Heart right ventricle (tissue), 16 donors: Measurements from ENCODE around the gene TBC1D17. TPM values are rescaled to one million over a fixed set of nuclear protein-coding genes. Genes with fewer than 3 reads are reported as not detected.
A peak's percentile ranks its signal among the peaks of the same experiment; 100 is the strongest.

Source experiments
- ATAC-seq, 8 donors: fragments of 200-7000 bp; cut with Tn5 transposase; one replicate each; pipeline ENCODE4 v1.9.1; 2020; ENCODE audit warnings: mild to moderate bottlenecking in 8 of 8, moderate library complexity in 8 of 8, moderate number of reproducible peaks in 1 of 8
- DNase-seq, 2 donors: peaks; one replicate each; pipeline ENCODE4 v3.0.0-alpha.2; 2020
- H3K27ac ChIP-seq, 10 donors: fragments of 200-600 bp; sonication (generic) in 2 of 10; one replicate each; pipeline versions ENCODE4 v1.5.0 to v1.8.0; 2020 to 2022; ENCODE audit warnings: mild to moderate bottlenecking in 3 of 10
- H3K27me3 ChIP-seq, 7 donors: fragments of 200-600 bp; one replicate each; pipeline ENCODE4 v1.8.0; 2021 to 2022; ENCODE audit warnings: mild to moderate bottlenecking in 2 of 7
- H3K36me3 ChIP-seq, 9 donors: fragments of 200-600 bp; sonication (generic) in 1 of 9; one replicate each; pipeline versions ENCODE4 v1.5.0 to v1.8.0; 2020 to 2022; ENCODE audit warnings: mild to moderate bottlenecking in 2 of 9
- H3K4me1 ChIP-seq, 9 donors: fragments of 200-600 bp; sonication (generic) in 1 of 9; one replicate each; pipeline versions ENCODE4 v1.5.0 to v1.8.0; 2020 to 2022; ENCODE audit warnings: mild to moderate bottlenecking in 4 of 9
- H3K4me3 ChIP-seq, 10 donors: fragments of 200-600 bp; sonication (generic) in 2 of 10; one replicate each; pipeline versions ENCODE4 v1.5.0 to v1.8.0; 2020 to 2022; ENCODE audit warnings: mild to moderate bottlenecking in 7 of 10, moderate library complexity in 2 of 10
- H3K9me3 ChIP-seq, 11 donors: fragments of 200-600 bp in 10 of 11; sonication (generic) in 2 of 11; one replicate each; pipeline versions ENCODE4 v1.5.0 to v1.8.0; 2013 to 2022; ENCODE audit warnings: mild to moderate bottlenecking in 2 of 11, control low read depth in 1 of 11, moderate library complexity in 1 of 11
- WGBS, 2 donors: extraction: QIAGEN DNeasy Blood & Tissue Kit; methylation state at CpG; one replicate each; pipeline ENCODE4 v1.1.7; 2013; ENCODE audit warnings: inconsistent platforms in 1 of 2; 5-methylcytosine and 5-hydroxymethylcytosine counted together
- intact Hi-C, 10 donors: fragments of 100-400 bp; cut with DNase I; formaldehyde crosslinking; loops; one replicate each; pipeline versions ENCODE4 v1.11.1 to v1.14.2; 2022
- polyA plus RNA-seq, 2 donors: library from polyadenylated mRNA; stranded (reverse); fragments of 200-250 nt; gene quantifications; one replicate each; pipeline ENCODE4 v1.2.3, GENCODE V29; 2013
- total RNA-seq, 10 donors: library from RNA; stranded (reverse); fragmentation: NEBNext Ultra II Directional in 3 of 10; extraction: Animal tissue kit (Norgen Biotek cat#: 25700) in 3 of 10; gene quantifications; one replicate each; pipeline versions ENCODE4 v1.2.1 to v1.2.4, GENCODE V29; 2021 to 2023
- TF ChIP-seq, protein P1 (sequence below), 9 donors: fragments of 200-600 bp; sonication (generic) in 2 of 9; IDR thresholded peaks; one replicate each; pipeline versions ENCODE4 v1.5.0 to v1.8.0; 2021 to 2022; ENCODE audit warnings: antibody characterized with exemption in 9 of 9, mild to moderate bottlenecking in 5 of 9, moderate library complexity in 1 of 9
- donor health status: Arrhythmogenic right ventricular cardiomyopathy.
- donor health status: ischemic (EF 13 %, LVEDD 7.1; RV severe dilation, severe dysfunction).
- donor health status: healthy with polysubstance abuse.
- donor health status: DM: no; HTN: yes; CAD: no.
- donor health status: DM: no; HTN: no; CAD: no.
- donor health status: ischemic (EF 25% LVEDD 6.9; RV normal size, moderate dysfunction).
- donor health status: ischemic (EF 25% LVEDD 5.7; RV mildly dilated, moderate dysfunction).
- donor health status: healthy.
- donor health status: DM: yes; HTN: yes; CAD: no.
- donor health status: Ischemic cardiomyopathy.
- donor health status: ischemic (EF 35%, LVEDD 5.7; RV mildly dilated, moderate dysfunction).
- donor health status: nonischemic (EF 11% LVEDD 7.7; RV severe dilation, severe dysfunction).
- donor health status: DM: yes; HTN: yes; CAD: no.
- donor health status: PGD.
- donor health status: ischemic (EF 29% LVEDD 5.4; RV normal size, mild dysfunction).
- donor health status: nonischemic (EF 23%, LVEDD 6.1; RV moderate dilation, normal function).

Gene TBC1D17
- total and polyA plus RNA-seq, 12 donors = 30.4 to 57.9 (median 49.8) TPM

DNA sequence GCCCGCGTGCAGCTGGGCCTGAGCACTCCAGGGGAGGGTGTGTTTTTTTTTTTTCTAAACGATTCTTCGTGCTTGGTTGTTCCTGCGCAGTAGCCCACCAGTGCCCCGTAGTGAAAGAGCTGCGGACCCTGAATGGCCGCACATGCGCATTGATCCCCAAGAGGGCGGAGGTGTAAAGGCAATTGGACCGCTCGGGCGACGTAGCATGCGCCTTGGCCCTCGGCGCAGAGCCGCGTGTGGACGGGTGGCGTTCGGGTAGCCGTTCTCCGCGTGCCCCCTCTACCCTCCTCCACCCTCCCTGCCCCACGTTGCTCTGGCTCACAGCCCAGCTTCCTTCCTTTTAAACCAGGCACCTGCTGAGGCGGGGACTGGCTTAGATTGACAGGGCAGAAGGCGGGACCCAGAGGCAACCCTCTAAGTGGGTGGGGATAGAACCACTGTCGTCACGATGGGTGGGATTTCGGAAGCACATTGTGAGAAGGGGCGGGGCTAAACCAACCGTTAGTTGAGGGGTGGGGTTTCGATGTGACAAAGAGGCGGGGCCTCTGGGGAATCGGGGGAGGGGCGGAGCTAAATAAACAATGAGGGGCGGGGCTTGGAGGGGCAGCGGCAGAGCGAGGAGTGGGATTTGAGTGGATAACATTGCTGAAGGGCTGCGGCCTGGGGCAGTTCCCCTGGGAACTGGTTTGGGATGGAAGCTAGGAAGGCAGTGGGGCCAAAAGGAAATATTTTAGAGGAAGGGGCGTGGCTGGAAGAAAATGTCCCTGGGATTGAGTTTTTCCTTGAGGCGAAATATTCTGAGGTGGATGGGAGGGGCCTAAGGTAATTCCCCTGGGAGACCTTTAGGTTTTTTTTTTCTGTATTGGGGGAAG is 52.3 kb downstream of the TBC1D17 start:
- ATAC-seq (peak; percentile 92 to 96 (median 93)), DNase-seq (peak; percentile 90 to 96)
- Histone ChIP-seq H3K27ac (peak overlapping the region; percentile 71 to 98 (median 95)), H3K9me3 (no peaks in the 10 kb centered on the region), H3K36me3 (peaks cover 0 to 44% (median 0%) of the 10 kb centered on the region in 9 donors), H3K27me3 (no peaks in the 10 kb centered on the region), H3K4me1 (peaks cover 4 to 53% (median 24%) of the 10 kb centered on the region in 9 donors), H3K4me3 (peak overlapping the region; percentile 66 to 98 (median 94))
- intact Hi-C loops = loop anchor here in 4 of 10 donors (2.0 to 10.0 kb wide), 4 partner anchors 48 to 205 kb away; partner anchors contain the start of genes AKT1S1 (in 2 of the 4) and TBC1D17 (in 2 of the 4)
- TF ChIP-seq, protein P1, sequence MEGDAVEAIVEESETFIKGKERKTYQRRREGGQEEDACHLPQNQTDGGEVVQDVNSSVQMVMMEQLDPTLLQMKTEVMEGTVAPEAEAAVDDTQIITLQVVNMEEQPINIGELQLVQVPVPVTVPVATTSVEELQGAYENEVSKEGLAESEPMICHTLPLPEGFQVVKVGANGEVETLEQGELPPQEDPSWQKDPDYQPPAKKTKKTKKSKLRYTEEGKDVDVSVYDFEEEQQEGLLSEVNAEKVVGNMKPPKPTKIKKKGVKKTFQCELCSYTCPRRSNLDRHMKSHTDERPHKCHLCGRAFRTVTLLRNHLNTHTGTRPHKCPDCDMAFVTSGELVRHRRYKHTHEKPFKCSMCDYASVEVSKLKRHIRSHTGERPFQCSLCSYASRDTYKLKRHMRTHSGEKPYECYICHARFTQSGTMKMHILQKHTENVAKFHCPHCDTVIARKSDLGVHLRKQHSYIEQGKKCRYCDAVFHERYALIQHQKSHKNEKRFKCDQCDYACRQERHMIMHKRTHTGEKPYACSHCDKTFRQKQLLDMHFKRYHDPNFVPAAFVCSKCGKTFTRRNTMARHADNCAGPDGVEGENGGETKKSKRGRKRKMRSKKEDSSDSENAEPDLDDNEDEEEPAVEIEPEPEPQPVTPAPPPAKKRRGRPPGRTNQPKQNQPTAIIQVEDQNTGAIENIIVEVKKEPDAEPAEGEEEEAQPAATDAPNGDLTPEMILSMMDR (IDR thresholded peaks at IDR 0.05) = no peak
- WGBS, 2 donors = 2% methylated on average over 40 to 43 of the region's 43 CpGs

DNA sequence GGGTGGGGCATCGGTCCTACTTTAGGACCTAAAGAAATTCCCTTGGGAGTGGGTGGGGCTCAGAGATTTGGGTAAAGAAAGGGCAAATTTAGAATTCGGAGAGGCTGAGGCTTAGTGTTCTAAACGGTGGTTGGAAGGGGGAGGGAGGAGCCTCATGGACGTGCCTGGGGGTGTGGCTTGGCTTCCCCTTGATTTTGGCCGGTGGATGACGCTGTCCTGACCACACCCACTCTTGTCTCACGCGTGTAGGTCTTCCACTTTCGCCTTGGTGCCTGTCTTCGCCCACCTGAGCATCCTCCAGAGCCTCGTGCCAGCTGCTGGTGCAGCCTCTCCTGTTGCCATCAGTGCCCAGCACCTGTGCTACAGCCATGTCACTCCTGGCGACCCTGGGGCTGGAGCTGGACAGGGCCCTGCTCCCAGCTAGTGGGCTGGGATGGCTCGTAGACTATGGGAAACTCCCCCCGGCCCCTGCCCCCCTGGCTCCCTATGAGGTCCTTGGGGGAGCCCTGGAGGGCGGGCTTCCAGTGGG is 53.0 kb downstream of the TBC1D17 start:
- peak overlapping the region in 9 of 10 donors; percentile 66 to 98 (median 93) for H3K4me3 ChIP-seq
- no peaks in the 10 kb centered on the region for H3K9me3 ChIP-seq
- TF ChIP-seq, protein P1 (IDR thresholded peaks at IDR 0.05) = no peak
- DNase-seq (peak; percentile 49 to 59), ATAC-seq (peak in 3 of 8 donors; percentile 5 to 23 (median 9))
- no peaks in the 10 kb centered on the region for H3K27me3 ChIP-seq
- peak overlapping the region in 9 of 10 donors; percentile 68 to 96 (median 95) for H3K27ac ChIP-seq
- intact Hi-C loops = loop anchor here in 3 of 10 donors (2.0 to 10.0 kb wide), 3 partner anchors 54 to 204 kb away; partner anchors contain the start of genes AKT1S1 (in 1 of the 3) and TBC1D17 (in 1 of the 3)
- peaks cover 4 to 47% (median 21%) of the 10 kb centered on the region in 9 donors for H3K4me1 ChIP-seq
- 51 to 61% methylated on average over 15 of the region's 15 CpGs for WGBS, 2 donors
- peaks cover 0 to 39% (median 0%) of the 10 kb centered on the region in 9 donors for H3K36me3 ChIP-seq

DNA sequence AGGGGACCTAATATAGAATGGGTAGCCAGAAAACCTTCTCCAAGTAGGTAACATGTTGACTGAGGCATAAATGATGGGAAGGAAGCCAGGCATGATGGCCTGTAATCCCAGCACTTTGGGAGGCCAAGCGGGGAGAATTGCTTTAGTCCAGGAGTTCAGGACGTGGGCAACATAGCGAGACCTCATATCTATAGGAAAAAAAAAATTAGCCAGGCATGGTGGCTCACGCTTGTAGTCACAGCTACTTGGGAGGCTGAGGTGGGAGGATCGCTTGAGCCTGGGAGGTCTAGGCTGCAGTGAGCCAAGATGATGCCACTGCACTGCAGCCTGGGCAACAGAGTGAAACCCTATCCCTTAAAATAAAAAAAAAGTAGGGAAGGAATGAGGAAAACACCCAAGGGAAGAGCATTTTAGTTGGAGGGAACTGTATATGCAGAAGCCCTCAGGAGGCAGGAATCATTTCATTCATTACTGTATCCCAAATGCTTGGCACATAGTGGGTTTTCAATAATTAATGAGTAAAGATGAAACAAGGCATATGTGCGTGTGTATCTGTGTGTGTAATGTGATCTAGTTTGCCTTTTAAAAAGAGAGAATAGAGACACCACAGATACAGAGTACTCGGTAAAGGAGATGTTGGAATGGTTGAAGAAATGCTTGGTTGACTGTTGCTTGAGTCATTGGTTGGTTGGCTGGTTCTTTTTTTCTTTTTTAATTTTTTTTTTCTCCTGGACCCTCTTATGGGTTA is 54.0 kb downstream of the TBC1D17 start:
- Histone ChIP-seq H3K4me1 (peaks cover 4 to 38% (median 21%) of the 10 kb centered on the region in 9 donors), H3K27me3 (no peaks in the 10 kb centered on the region), H3K36me3 (peaks cover 0 to 30% (median 0%) of the 10 kb centered on the region in 9 donors), H3K9me3 (no peaks in the 10 kb centered on the region), H3K27ac (peak overlapping the region in 2 of 10 donors; percentile 92 to 95), H3K4me3 (no peak overlapping the region)
- DNase-seq = no peak
- TF ChIP-seq, protein P1 (IDR thresholded peaks at IDR 0.05) = no peak
- ATAC-seq = no peak
- 96 to 97% methylated on average over 7 of the region's 7 CpGs for WGBS, 2 donors
- intact Hi-C loops = loop anchor here in 3 of 10 donors (2.0 to 10.0 kb wide), 3 partner anchors 53 to 203 kb away; partner anchors contain the start of genes AKT1S1 (in 1 of the 3) and TBC1D17 (in 1 of the 3)
